ENCODE data around the gene KLF17.

- TF ChIP-seq CTCF (IDR thresholded peaks at IDR 0.05) = no peak
- no peak for TF ChIP-seq POLR2A (IDR thresholded peaks at IDR 0.05)
- no peak for TF ChIP-seq EP300 (IDR thresholded peaks at IDR 0.05)
These were observed 15.7 kb downstream of the KLF17 start for GRCh38 chr1:44134071-44134920.

Data from ovary (tissue), 3 donors.